Subcutaneous abdominal adipose tissue (tissue), 5 donors: Measurements from ENCODE around the gene SHC3.

Experiments used
- H3K27ac ChIP-seq: one replicate; pipeline ENCODE4 v1.7.0; 2013; ENCODE audit warnings: low read depth, mild to moderate bottlenecking, inconsistent platforms, low read length, moderate library complexity
- H3K27me3 ChIP-seq, 5 donors: one replicate each; pipeline ENCODE4 v1.7.0; 2013; ENCODE audit warnings: low read length in 5 of 5, inconsistent platforms in 1 of 5; ENCODE audit not compliant: control insufficient read depth in 5 of 5, insufficient read depth in 4 of 5
- H3K36me3 ChIP-seq, 5 donors: one replicate each; pipeline ENCODE4 v1.7.0; 2013; ENCODE audit warnings: low read length in 5 of 5; ENCODE audit not compliant: control insufficient read depth in 5 of 5, insufficient read depth in 5 of 5
- H3K4me1 ChIP-seq, 5 donors: one replicate each; pipeline ENCODE4 v1.7.0; 2013; ENCODE audit warnings: low read length in 5 of 5, mild to moderate bottlenecking in 3 of 5, moderate library complexity in 1 of 5; ENCODE audit not compliant: control insufficient read depth in 5 of 5, insufficient read depth in 5 of 5
- H3K4me3 ChIP-seq, 5 donors: one replicate each; pipeline ENCODE4 v1.7.0; 2013; ENCODE audit warnings: low read length in 5 of 5, low read depth in 1 of 5
- H3K9ac ChIP-seq, 5 donors: one replicate each; pipeline ENCODE4 v1.7.0; 2013; ENCODE audit warnings: low read length in 5 of 5, mild to moderate bottlenecking in 4 of 5, moderate library complexity in 3 of 5
- H3K9me3 ChIP-seq, 5 donors: one replicate each; pipeline ENCODE4 v1.7.0; 2013; ENCODE audit warnings: low read length in 5 of 5; ENCODE audit not compliant: control insufficient read depth in 5 of 5
- donor health status: healthy.
- donor health status: healthy.
- donor health status: healthy.
- donor health status: healthy.
- donor health status: healthy.

SHC3 gene

DNA sequence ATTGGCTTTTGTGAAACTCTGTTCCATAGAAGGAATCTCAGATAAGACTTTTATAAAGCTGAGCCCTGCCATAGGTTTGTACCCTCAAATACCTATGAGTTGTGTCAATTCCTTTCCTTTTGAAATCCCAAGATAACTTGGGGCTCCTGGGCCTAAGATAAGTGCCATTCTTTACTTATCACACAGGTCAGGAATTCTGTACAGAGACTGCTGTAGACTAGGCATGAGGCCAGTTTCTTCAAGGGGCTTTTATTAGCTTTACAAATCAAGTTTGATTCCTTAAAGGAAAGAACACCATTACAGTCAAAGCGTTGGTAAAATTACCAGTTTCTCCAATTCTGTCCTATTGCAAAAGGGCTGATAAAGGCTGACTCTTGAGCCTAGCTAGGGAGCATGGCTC, 39.2 kb downstream of the SHC3 start:
- Histone ChIP-seq H3K4me3 (no peak overlapping the region), H3K9me3 (no peaks in the 10 kb centered on the region), H3K27me3 (no peaks in the 10 kb centered on the region), H3K4me1 (peaks cover 0 to 4% (median 0%) of the 10 kb centered on the region in 5 donors), H3K36me3 (no peaks in the 10 kb centered on the region), H3K27ac (no peak overlapping the region), H3K9ac (no peak overlapping the region)

DNA sequence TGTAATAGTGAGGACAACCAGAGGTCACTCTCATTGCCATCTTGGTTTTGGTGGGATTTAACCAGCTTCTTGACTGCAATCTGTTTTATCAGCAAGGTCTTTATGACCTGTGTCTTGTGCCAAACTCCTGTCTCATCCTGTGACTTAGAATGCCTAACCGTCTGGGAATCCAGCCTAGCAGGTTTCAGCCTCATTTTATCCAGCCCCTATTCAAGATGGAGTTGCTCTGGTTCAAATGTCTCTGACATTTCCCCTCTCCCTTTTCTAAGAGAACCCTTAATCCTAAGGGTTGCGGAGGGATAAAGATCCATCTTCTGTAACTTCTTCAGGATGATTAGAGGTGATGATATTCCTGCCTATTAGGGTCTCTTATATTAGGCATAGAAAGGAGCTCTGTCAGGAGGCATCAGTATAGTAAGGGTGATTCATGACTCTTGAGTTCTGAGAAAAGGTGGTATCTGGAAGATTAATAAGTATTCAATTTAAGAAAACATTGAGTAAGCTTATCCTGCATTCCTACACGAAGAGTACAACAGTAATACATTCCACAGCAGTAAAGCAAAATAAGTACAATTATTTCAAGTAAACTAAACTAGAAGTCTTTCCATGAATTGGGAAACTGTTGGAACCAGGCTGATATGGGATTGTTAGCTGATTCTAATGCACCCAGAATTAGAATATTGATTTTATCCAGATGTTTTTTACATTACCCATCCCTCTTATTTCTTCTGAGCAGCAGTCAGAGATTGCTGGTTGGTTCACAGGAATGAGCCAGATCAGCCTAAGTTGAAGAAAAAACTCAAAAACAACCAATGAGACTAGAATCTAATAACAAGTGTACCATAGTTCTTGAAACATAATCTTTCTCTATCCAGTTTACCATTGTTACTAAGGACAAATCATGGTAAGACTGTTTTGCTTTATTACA, 39.9 kb downstream of the SHC3 start:
- peaks cover 0 to 4% (median 0%) of the 10 kb centered on the region in 5 donors for H3K4me1 ChIP-seq
- no peak overlapping the region for H3K4me3 ChIP-seq
- no peaks in the 10 kb centered on the region for H3K36me3 ChIP-seq
- H3K27ac ChIP-seq = no peak overlapping the region
- H3K9me3 ChIP-seq = peaks cover 0 to 2% (median 0%) of the 10 kb centered on the region in 5 donors
- no peak overlapping the region for H3K9ac ChIP-seq
- H3K27me3 ChIP-seq = no peaks in the 10 kb centered on the region

DNA sequence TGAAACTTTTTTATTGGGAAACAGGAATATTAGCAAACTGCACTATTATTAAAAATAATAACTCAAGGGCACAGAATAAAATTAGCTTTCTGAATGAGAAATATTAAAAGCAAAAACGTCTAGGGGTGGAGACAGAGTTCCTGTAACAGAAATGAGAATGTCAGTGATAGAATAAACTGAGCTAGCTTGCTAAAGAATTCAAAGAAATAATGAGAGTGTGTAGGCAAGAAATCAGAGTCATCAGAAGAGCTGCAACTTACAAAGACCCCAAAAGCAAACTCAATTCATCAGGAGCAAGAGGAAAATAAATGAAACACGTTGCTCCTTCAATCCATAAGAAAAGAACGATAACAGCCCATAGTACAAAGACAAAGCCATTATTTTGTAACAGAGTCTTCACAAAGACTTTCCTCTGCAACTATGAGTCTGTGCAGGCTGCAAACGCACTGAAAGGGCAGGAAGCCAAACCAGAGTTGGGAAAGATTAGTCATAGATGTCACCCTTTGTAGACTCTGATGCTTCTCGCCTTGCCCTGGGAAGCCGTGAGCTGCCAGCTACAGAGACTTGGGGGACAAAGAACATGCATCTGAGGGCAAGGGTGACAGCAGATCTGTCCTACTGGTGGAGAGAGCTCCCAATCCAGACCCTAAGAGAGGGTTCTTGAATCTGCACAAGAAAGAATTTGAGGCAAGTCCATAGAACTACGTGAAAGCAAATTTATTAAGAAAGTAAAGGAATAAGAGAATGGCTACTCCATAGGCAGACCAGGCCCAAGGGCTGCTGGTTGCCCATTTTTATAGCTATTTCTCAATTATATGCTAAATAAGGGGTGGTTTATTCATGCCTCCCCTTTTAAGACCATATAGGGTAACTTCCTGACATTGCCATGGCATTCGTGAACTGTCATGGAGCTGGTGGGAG, 40.8 kb downstream of the SHC3 start:
- H3K27me3 ChIP-seq = no peaks in the 10 kb centered on the region
- H3K9me3 ChIP-seq = peaks cover 0 to 2% (median 0%) of the 10 kb centered on the region in 5 donors
- no peaks in the 10 kb centered on the region for H3K36me3 ChIP-seq
- H3K27ac ChIP-seq = no peak overlapping the region
- H3K4me3 ChIP-seq = no peak overlapping the region
- H3K9ac ChIP-seq = no peak overlapping the region
- peaks cover 0 to 4% (median 0%) of the 10 kb centered on the region in 5 donors for H3K4me1 ChIP-seq

DNA sequence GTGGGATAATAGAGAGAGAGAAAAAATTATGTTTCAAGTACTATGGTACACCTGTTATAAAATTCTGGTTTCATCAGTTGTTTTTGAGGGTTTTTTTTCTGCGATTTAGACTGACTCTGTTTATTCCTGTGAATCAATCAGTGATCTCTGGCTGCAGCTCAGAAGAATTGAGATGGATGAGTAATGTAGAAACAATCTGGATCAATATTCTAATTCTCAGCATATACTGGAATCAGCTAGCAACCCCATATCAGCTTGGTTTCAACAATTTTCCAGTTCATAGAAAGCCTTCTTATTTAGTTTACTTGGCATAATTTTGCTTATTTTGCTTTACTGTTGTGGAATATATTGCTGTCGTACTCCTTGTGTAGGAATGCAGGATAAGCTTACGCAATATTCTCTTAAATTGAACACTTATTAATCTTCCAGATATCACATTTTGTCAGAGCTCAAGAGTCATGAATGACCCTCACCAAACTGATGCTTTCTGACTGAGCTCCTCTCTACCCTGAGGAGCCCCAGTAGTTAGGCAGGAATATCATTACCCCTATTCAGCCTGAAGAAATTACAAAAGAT, 42.9 kb downstream of the SHC3 start:
- peaks cover 0 to 4% (median 0%) of the 10 kb centered on the region in 5 donors for H3K4me1 ChIP-seq
- H3K27ac ChIP-seq = no peak overlapping the region
- peaks cover 0 to 2% (median 0%) of the 10 kb centered on the region in 5 donors for H3K9me3 ChIP-seq
- no peak overlapping the region for H3K9ac ChIP-seq
- no peaks in the 10 kb centered on the region for H3K36me3 ChIP-seq
- H3K27me3 ChIP-seq = no peaks in the 10 kb centered on the region
- H3K4me3 ChIP-seq = no peak overlapping the region

DNA sequence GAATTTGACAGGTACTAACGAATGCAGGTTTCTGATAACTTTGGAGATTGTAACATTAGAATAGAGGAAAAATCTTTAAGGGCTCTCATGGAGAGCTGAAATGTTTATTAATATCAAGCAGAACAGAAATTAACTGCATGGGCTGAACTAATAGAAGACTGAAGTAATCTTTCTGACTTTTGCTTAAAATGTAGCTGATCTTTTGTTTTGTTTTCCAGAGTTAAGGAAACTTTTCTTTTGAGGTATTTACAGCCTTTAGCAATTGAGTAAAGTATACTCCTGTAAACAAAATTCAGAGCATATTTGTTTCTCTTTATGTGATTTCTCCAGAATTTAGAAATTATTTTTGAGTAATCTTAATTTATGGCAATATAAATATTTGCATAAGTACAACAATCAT, 43.9 kb downstream of the SHC3 start:
- Histone ChIP-seq H3K36me3 (no peaks in the 10 kb centered on the region), H3K4me3 (no peak overlapping the region), H3K4me1 (peaks cover 0 to 4% (median 0%) of the 10 kb centered on the region in 5 donors), H3K27me3 (no peaks in the 10 kb centered on the region), H3K9ac (no peak overlapping the region), H3K9me3 (peaks cover 0 to 2% (median 0%) of the 10 kb centered on the region in 5 donors), H3K27ac (no peak overlapping the region)

DNA sequence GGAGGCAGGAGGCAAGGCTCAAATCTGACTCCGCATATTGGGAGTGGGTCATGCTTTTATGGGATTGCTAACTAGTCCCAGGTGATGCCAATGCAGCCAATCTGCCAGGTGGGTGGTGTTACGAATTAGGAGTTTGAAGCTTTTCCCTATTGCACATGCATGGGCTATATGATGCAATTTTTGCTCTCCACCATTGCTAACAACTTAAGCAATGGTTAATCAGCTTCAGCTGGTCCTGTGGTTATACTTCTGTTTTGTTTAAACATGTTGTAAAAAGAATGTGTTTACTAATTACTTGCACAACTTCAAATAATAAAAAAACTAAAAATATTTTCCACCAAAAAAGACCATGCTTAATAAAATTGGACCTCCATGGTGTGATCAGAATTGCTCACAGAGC, 55.7 kb downstream of the SHC3 start:
- H3K4me1 ChIP-seq = no peaks in the 10 kb centered on the region
- H3K27me3 ChIP-seq = peaks cover 0 to 2% (median 0%) of the 10 kb centered on the region in 5 donors
- H3K27ac ChIP-seq = no peak overlapping the region
- peaks cover 0 to 5% (median 3%) of the 10 kb centered on the region in 5 donors for H3K9me3 ChIP-seq
- H3K4me3 ChIP-seq = no peak overlapping the region
- H3K36me3 ChIP-seq = no peaks in the 10 kb centered on the region
- H3K9ac ChIP-seq = no peak overlapping the region

DNA sequence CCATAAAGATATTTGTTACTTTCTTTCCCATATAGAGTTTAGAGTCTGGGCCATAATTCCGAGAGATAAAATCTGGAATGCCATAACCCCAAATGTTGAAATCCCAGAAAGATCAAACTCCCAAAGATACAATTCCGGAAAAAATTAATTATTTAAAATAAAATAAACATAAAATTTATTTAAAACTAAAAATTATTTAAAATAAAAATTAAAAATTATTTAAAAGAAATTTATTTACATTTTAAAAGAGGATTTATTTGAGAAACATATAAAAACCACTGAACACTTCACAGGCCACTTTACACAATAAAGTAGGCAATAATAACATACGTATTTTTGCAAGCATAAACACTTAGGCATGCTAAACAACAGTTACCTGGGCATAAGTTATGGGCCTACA, 57.9 kb downstream of the SHC3 start:
- H3K36me3 ChIP-seq = no peaks in the 10 kb centered on the region
- no peaks in the 10 kb centered on the region for H3K4me1 ChIP-seq
- H3K27ac ChIP-seq = no peak overlapping the region
- H3K9ac ChIP-seq = no peak overlapping the region
- H3K9me3 ChIP-seq = peaks cover 0 to 5% (median 3%) of the 10 kb centered on the region in 5 donors
- no peak overlapping the region for H3K4me3 ChIP-seq
- no peaks in the 10 kb centered on the region for H3K27me3 ChIP-seq

DNA sequence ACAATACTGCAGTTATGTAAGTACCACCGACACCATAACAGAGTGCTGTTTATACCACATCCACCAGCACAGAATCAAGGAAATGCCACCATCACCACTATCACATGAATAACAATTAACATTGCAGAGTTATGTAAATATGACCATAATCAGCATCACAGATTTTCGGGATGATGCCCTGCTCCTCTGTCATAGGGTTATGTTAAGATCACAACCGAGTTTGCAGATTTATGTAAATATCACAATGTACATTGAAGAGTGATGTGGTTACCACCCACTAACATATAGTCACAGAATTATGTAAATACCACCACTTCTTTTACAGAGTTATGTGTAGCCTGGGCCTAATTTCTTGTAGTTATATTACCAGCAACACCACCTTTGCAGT, 61.8 kb downstream of the SHC3 start:
- H3K36me3 ChIP-seq = no peaks in the 10 kb centered on the region
- H3K4me3 ChIP-seq = no peak overlapping the region
- no peaks in the 10 kb centered on the region for H3K4me1 ChIP-seq
- H3K9ac ChIP-seq = no peak overlapping the region
- H3K27me3 ChIP-seq = no peaks in the 10 kb centered on the region
- H3K27ac ChIP-seq = no peak overlapping the region
- peaks cover 0 to 5% (median 3%) of the 10 kb centered on the region in 5 donors for H3K9me3 ChIP-seq

DNA sequence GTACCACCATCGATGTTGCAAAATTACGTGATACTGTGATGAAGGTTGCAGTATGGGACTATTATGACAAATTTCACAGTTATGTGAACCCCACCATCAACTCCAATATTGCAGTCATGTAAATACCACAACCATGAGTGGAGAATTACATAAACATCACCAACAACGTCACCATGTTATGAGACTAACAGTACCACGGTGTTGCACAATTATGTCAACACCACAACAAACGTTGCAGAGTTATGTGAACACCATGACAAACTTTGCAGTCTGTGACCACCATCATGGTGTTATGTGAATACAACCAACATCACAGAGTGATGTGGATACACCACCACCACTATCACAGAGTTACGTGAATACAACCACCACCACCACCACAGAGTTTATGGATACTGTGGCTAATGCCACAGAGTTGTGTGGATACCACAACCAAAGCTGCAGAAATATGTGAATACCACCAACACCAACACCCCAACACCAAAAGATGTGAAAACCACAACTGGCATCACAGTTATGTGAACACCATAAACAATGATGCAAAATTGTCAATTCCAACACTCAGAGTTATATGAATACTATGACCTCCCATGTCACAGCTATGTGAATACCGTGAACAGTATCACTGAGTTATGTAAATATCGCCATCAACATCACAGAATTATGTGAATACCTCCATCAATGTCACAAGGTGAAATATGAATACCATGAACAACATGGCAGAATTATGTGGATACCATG, 62.4 kb downstream of the SHC3 start:
- H3K9ac ChIP-seq = no peak overlapping the region
- H3K9me3 ChIP-seq = peaks cover 0 to 5% (median 3%) of the 10 kb centered on the region in 5 donors
- no peaks in the 10 kb centered on the region for H3K36me3 ChIP-seq
- H3K27me3 ChIP-seq = no peaks in the 10 kb centered on the region
- H3K4me3 ChIP-seq = peak overlapping the region in 1 of 5 donors; percentile 13
- no peaks in the 10 kb centered on the region for H3K4me1 ChIP-seq
- no peak overlapping the region for H3K27ac ChIP-seq
